HG03039 (cell line): ENCODE measurements around the gene LTV1.

Source experiments
- ATAC-seq: cut with Tn5 transposase; IDR thresholded peaks from one replicate; pipeline ENCODE4 v1.9.1; 2021; ENCODE audit warnings: mild to moderate bottlenecking, moderate library complexity; ENCODE audit not compliant: unreplicated experiment

The LTV1 gene

GRCh38 chr6:143882401-143882930 is 39.3 kb downstream of the LTV1 start:
- ATAC-seq, result no peak

- ATAC-seq, result no peak
Measured at GRCh38 chr6:143884216-143884900, 41.2 kb downstream of the LTV1 start.

GRCh38 chr6:143885116-143885515 is 42.0 kb downstream of the LTV1 start:
- no peak for ATAC-seq

DNA sequence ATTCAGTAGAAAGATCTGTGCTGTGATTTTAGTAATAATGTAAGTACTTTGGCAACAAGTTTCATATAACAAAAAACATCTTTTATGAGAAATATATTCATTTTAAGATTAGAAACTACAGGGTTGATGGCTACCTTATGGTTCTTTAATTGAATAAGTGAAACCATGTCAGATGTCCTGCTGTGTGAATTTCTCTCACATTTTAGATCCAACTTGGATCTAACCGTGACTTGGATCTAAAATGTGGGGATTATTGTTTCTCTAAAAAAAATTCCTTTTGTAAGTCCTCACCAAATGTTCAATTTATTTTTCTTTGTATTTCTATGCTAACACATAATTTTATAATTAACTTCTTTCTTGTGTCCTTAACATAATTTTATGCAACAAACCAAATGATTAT is 51.5 kb downstream of the LTV1 start:
- ATAC-seq, result no peak

- no peak for ATAC-seq
Measured at GRCh38 chr6:143896126-143896860, 53.2 kb downstream of the LTV1 start.

- ATAC-seq, result no peak
Measured at GRCh38 chr6:143900358-143900757, 57.2 kb downstream of the LTV1 start.

DNA sequence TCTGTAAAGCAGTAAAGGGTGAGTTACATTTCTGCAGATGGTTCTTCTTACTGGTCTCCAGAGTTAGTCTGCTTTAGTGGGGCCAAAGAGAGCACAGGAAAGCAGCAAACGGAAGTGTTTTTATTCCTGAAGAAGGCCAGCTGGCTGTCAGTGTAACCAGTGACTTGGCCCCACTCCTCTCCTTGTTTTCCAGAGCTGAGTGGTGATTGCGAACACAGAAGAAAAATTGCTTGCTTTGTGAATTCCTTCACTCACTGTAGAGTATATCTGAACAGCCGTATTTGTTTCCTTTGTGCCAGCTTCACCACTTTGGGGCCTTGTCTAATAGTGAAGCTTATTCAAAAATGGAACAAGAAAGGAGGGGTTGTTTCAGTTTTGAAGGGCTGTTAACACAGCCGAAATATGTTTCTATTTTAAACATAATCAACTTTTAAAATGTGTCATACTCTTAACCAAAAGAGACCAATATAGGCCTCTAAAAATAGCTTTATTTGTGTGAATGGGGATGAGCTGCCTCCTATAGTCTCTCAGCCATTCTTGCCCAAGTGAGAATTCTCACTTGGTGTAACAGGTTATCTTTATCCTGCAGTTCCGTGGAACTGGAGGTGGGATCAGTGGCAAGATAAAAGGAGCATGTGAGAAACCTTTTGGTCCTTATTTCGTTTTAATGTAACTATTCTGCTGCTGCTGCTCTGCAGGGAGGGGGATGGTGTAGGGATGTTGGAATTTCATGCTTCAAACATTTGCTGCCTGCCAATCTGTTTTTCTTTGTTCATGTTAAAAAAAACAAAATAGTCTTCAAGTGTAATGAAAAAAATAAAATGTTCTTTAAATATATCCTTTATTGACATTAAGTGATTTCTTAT is 59.0 kb downstream of the LTV1 start:
- ATAC-seq, result peak; percentile 91

- ATAC-seq, result no peak
Measured at GRCh38 chr6:143902827-143903226, 59.7 kb downstream of the LTV1 start.

GRCh38 chr6:143911028-143911427 is 67.9 kb downstream of the LTV1 start:
- no peak for ATAC-seq

GRCh38 chr6:143912671-143913070 is 69.5 kb downstream of the LTV1 start:
- ATAC-seq, result no peak
